K562 (cell line): ENCODE measurements around the gene GEMIN2. TPM values are rescaled to one million over a fixed set of nuclear protein-coding genes. Genes with fewer than 3 reads are reported as not detected.
"Not testable (repeated sequence)": the region's sequence is repeated elsewhere in the genome, so short reads cannot be mapped to it uniquely, and the experiment has no call there.

Experiments used
- ATAC-seq: fragments of 200-7000 bp; cut with Tn5 transposase; 3 replicates; pipeline ENCODE4 v1.9.1; 2020; ENCODE audit warnings: moderate library complexity
- BruUV-seq: library from RNA; stranded (reverse); fragments of 400-500 nt; replicated peaks from 2 replicates; lab custom pipeline; 2021; lab: Mats Ljungman, UMichigan
- CTCF ChIA-PET: fragments of 300-600 bp; formaldehyde crosslinking; extraction: SDS; loops from one replicate; lab custom pipeline; 2021; ENCODE audit warnings: low intra/inter-chr PET ratio; lab: Yijun Ruan, JAX
- POLR2A ChIA-PET: fragments of 300-600, 350-650 bp; sonication (Branson Sonifier 250); formaldehyde crosslinking; extraction: SDS; loops from one replicate; lab custom pipeline; 2021; ENCODE audit warnings: antibody characterized with exemption, inconsistent platforms; lab: Yijun Ruan, JAX
- DNase-seq, 4 experiments: peaks; one replicate each; pipeline versions ENCODE4 v3.0.0 to v3.0.0-alpha.2; 2011 to 2018; ENCODE audit warnings: low spot score in 3 of 4, mixed read lengths in 3 of 4; ENCODE audit errors: extremely low read depth in 1 of 4
- FAIRE-seq: peaks from 2 replicates; lab custom pipeline; 2011; peaks lifted over from hg19 to GRCh38; lab: Jason Lieb, UNC
- H2AFZ ChIP-seq: 2 replicates; pipeline ENCODE4 v1.6.0; 2011; ENCODE audit warnings: low read depth, low read length, control low read depth, inconsistent platforms
- H3K27ac ChIP-seq: fragments of 200-600 bp; 3 replicates; pipeline ENCODE4 v1.8.0; 2011; ENCODE audit warnings: low read depth, mild to moderate bottlenecking, control low read depth, inconsistent platforms, low read length, moderate library complexity, mixed read lengths; ENCODE audit errors: extremely low read depth
- H3K27me3 ChIP-seq, 2 experiments: fragments of 300-600 bp in 1 of 2; 2 replicates in 1 of 2; 3 replicates in 1 of 2; pipeline versions ENCODE4 v1.6.0 to v1.8.0; 2011; ENCODE audit warnings: inconsistent platforms in 2 of 2, low read length in 2 of 2, mild to moderate bottlenecking in 1 of 2, mixed read lengths in 1 of 2, moderate library complexity in 1 of 2; ENCODE audit not compliant: control insufficient read depth in 2 of 2, insufficient read depth in 2 of 2
- H3K36me3 ChIP-seq: fragments of 300-600 bp; 3 replicates; pipeline ENCODE4 v1.8.0; 2011; ENCODE audit warnings: mild to moderate bottlenecking, low read length, inconsistent platforms; ENCODE audit not compliant: control insufficient read depth, insufficient read depth
- H3K4me1 ChIP-seq, 2 experiments: fragments of 200-600 bp in 1 of 2; replicated peaks in 1 of 2; 2 replicates in 1 of 2; 3 replicates in 1 of 2; pipeline versions ENCODE4 v1.5.1 to v1.8.0; 2011; ENCODE audit warnings: inconsistent platforms in 2 of 2, low read length in 2 of 2, mild to moderate bottlenecking in 1 of 2, mixed read lengths in 1 of 2, moderate library complexity in 1 of 2; ENCODE audit not compliant: control insufficient read depth in 2 of 2, insufficient read depth in 2 of 2
- H3K4me2 ChIP-seq: 2 replicates; pipeline ENCODE4 v1.6.1; 2011; ENCODE audit warnings: low read length, control low read depth, inconsistent platforms, mixed read lengths; ENCODE audit not compliant: insufficient read depth
- H3K4me3 ChIP-seq: fragments of 200-600 bp; sonication (generic), shearing (Covaris generic); 2 replicates; pipeline ENCODE4 v1.5.1; 2016; ENCODE audit warnings: control low read depth, inconsistent platforms
- H3K79me2 ChIP-seq: fragments of 200-600 bp; 3 replicates; pipeline ENCODE4 v1.8.0; 2011; ENCODE audit warnings: low read length, inconsistent platforms; ENCODE audit not compliant: control insufficient read depth, insufficient read depth
- H3K9ac ChIP-seq, 2 experiments: 2 replicates each; pipeline versions ENCODE4 v1.6.0 to v1.6.1; 2011; ENCODE audit warnings: low read depth in 2 of 2, low read length in 2 of 2, control low read depth in 1 of 2, inconsistent platforms in 1 of 2, mild to moderate bottlenecking in 1 of 2, mixed read lengths in 1 of 2; ENCODE audit not compliant: insufficient read depth in 1 of 2
- H3K9me1 ChIP-seq: one replicate; pipeline ENCODE4 v1.6.0; 2011; ENCODE audit warnings: inconsistent platforms, mild to moderate bottlenecking, low read length, moderate library complexity; ENCODE audit not compliant: control insufficient read depth, insufficient read depth
- H3K9me3 ChIP-seq: replicated peaks from 2 replicates; pipeline ENCODE4 v1.5.1; 2011; ENCODE audit warnings: low read depth, low read length, inconsistent platforms; ENCODE audit not compliant: control insufficient read depth, insufficient read depth
- H4K20me1 ChIP-seq: replicated peaks from 2 replicates; pipeline ENCODE4 v1.6.1; 2011; ENCODE audit warnings: low read length, inconsistent platforms, mixed read lengths; ENCODE audit not compliant: control insufficient read depth, insufficient read depth
- NCOA4 ChIP-seq: fragments of 450-650 bp; IDR thresholded peaks from 2 replicates; pipeline ENCODE4 v1.6.1; 2018; ENCODE audit warnings: mild to moderate bottlenecking; ENCODE audit not compliant: partially characterized antibody
- ZNF384 ChIP-seq: IDR thresholded peaks from 2 replicates; pipeline ENCODE4 v1.6.1; 2012; ENCODE audit warnings: low read depth, low read length, improper control_type of control experiment
- WGBS: fragments of 100-300 bp; shearing (Covaris generic); methylation state at CpG from one replicate; pipeline ENCODE4 v1.1.6; 2016; ENCODE audit warnings: low coverage, mixed read lengths; ENCODE audit not compliant: insufficient coverage; ENCODE audit errors: missing lambda C conversion rate; 5-methylcytosine and 5-hydroxymethylcytosine counted together
- in situ Hi-C: fragments of 300-500 bp; cut with MboI; formaldehyde crosslinking; loops from 4 replicates; pipeline ENCODE4 v1.15.0; 2018; ENCODE audit warnings: inconsistent platforms, mixed read lengths
- intact Hi-C: fragments of 100-400 bp; cut with micrococcal nuclease; formaldehyde crosslinking; loops from 2 replicates; pipeline ENCODE4 v1.14.2; 2022
- polyA plus RNA-seq, 8 experiments: library from polyadenylated mRNA; depleted of rRNA in 4 of 8; stranded (reverse) in 5 of 8; unstranded in 3 of 8; fragments of >200 nt; fragmentation: Nextera tagmentation in 2 of 8; fragmentation: Illumina TruSeq in 1 of 8; extraction: Ambion mirVana in 2 of 8; extraction: Trizol in 1 of 8; gene quantifications; 2 replicates each; pipeline versions ENCODE4 v1.2.1 to v1.2.3, GENCODE V29; 2011 to 2014; ENCODE audit warnings: inconsistent platforms in 1 of 8, missing spikeins in 1 of 8
- total RNA-seq, 7 experiments: library from RNA; depleted of rRNA in 6 of 7; stranded (reverse); fragments of >200 nt in 6 of 7; fragmentation: Illumina TruSeq in 2 of 7; extraction: Trizol in 2 of 7; gene quantifications; 2 replicates each; pipeline versions ENCODE4 v1.2.1 to v1.2.3, GENCODE V29; 2011 to 2021; ENCODE audit warnings: low replicate concordance in 1 of 7
- TF ChIP-seq, protein P1 (sequence below): sonication (generic); formaldehyde crosslinking; IDR thresholded peaks from 2 replicates; pipeline ENCODE4 v1.8.1; 2023; ENCODE audit warnings: missing genetic modification reagents, mild to moderate bottlenecking, borderline replicate concordance

Gene GEMIN2
- total and polyA plus RNA-seq, 9 of the 15 experiments (the other 6 are each of a cell fraction or from before 2014, with no cell fraction given): 23.0 to 87.6 (median 45.5) TPM

GRCh38 chr14:39097159-39097558, 17.0 kb upstream of the GEMIN2 start (continued):
- TF ChIP-seq, protein P1, sequence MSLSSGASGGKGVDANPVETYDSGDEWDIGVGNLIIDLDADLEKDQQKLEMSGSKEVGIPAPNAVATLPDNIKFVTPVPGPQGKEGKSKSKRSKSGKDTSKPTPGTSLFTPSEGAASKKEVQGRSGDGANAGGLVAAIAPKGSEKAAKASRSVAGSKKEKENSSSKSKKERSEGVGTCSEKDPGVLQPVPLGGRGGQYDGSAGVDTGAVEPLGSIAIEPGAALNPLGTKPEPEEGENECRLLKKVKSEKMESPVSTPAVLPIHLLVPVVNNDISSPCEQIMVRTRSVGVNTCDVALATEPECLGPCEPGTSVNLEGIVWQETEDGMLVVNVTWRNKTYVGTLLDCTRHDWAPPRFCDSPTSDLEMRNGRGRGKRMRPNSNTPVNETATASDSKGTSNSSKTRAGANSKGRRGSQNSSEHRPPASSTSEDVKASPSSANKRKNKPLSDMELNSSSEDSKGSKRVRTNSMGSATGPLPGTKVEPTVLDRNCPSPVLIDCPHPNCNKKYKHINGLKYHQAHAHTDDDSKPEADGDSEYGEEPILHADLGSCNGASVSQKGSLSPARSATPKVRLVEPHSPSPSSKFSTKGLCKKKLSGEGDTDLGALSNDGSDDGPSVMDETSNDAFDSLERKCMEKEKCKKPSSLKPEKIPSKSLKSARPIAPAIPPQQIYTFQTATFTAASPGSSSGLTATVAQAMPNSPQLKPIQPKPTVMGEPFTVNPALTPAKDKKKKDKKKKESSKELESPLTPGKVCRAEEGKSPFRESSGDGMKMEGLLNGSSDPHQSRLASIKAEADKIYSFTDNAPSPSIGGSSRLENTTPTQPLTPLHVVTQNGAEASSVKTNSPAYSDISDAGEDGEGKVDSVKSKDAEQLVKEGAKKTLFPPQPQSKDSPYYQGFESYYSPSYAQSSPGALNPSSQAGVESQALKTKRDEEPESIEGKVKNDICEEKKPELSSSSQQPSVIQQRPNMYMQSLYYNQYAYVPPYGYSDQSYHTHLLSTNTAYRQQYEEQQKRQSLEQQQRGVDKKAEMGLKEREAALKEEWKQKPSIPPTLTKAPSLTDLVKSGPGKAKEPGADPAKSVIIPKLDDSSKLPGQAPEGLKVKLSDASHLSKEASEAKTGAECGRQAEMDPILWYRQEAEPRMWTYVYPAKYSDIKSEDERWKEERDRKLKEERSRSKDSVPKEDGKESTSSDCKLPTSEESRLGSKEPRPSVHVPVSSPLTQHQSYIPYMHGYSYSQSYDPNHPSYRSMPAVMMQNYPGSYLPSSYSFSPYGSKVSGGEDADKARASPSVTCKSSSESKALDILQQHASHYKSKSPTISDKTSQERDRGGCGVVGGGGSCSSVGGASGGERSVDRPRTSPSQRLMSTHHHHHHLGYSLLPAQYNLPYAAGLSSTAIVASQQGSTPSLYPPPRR (CRISPR knock-in tag): no peak
- TF ChIP-seq NCOA4: no peak
- no peak for TF ChIP-seq ZNF384

- H2AFZ ChIP-seq, BruUV-seq, H3K27me3 ChIP-seq, in situ Hi-C loops, H3K27ac ChIP-seq, H4K20me1 ChIP-seq, DNase-seq, CTCF ChIA-PET, FAIRE-seq, H3K9me3 ChIP-seq, ATAC-seq, H3K9ac ChIP-seq, H3K9me1 ChIP-seq, intact Hi-C loops, H3K4me1 ChIP-seq, H3K4me3 ChIP-seq, H3K4me2 ChIP-seq: not testable (repeated sequence)
- Histone ChIP-seq H3K79me2 (peaks cover 19% of the 10 kb centered on the region), H3K36me3 (peaks cover 11% of the 10 kb centered on the region; the same call in 1 of the 3 replicates)
- POLR2A ChIA-PET: interaction anchor here (0.6 kb wide), 2 partner anchors 20 to 63 kb away, joined by 3 to 4 read pairs; no protein-coding TSS in a partner anchor
- 94% methylated on average over 10 of the region's 10 CpGs for WGBS
These were observed 14.9 kb upstream of the GEMIN2 start for GRCh38 chr14:39099215-39099614.
